PC-9 (cell line): ENCODE results near the gene CKAP2L.

Experiments
- EZH2 ChIP-seq: fragments of 200-600 bp; sonication (generic); IDR thresholded peaks from 2 replicates; pipeline ENCODE4 v1.8.0; 2017; ENCODE audit warnings: antibody characterized with exemption, low read depth
- TF ChIP-seq, protein P1 (sequence below): fragments of 200-600 bp; sonication (generic); conservative IDR thresholded peaks from 2 replicates; pipeline ENCODE4 v1.6.1; 2017; ENCODE audit warnings: mixed run types, antibody characterized with exemption, mild to moderate bottlenecking, moderate library complexity

DNA sequence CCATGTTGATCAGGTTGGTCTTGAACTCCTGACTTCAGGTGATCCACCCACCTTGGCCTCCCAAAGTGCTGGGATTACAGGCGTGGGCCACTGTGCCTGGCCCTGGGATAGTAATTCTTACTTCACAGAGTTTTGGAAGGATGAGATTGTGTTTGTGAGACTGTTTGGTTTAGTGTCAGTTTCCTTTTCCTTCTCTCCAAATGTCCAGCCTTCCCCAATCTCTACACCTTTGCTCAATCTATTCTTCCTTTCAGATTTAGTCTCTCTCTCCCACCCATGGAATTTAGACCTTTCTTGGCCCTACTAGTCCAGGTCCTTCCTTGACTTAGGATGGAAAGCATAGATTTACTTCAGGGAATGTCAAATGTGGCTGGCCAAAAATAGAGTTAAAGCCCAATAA is 32.1 kb upstream of the CKAP2L start:
- TF ChIP-seq, protein P1, sequence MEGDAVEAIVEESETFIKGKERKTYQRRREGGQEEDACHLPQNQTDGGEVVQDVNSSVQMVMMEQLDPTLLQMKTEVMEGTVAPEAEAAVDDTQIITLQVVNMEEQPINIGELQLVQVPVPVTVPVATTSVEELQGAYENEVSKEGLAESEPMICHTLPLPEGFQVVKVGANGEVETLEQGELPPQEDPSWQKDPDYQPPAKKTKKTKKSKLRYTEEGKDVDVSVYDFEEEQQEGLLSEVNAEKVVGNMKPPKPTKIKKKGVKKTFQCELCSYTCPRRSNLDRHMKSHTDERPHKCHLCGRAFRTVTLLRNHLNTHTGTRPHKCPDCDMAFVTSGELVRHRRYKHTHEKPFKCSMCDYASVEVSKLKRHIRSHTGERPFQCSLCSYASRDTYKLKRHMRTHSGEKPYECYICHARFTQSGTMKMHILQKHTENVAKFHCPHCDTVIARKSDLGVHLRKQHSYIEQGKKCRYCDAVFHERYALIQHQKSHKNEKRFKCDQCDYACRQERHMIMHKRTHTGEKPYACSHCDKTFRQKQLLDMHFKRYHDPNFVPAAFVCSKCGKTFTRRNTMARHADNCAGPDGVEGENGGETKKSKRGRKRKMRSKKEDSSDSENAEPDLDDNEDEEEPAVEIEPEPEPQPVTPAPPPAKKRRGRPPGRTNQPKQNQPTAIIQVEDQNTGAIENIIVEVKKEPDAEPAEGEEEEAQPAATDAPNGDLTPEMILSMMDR, result no peak
- no peak for TF ChIP-seq EZH2
